GM18526 (cell line): Measurements from ENCODE around the gene NPM3.

Experiments
- POLR2A ChIP-seq: IDR thresholded peaks from 3 replicates; pipeline ENCODE4 v1.6.1; 2011; ENCODE audit not compliant: insufficient read length; ENCODE audit errors: extremely low read depth

NPM3 gene

GRCh38 chr10:101782811-101783735 lies at the start of gene NPM3:
Gene NPM3, minus strand, starts transcription at chr10:101783446. Its CDS starts 56 bp downstream, at chr10:101783390.
- TF ChIP-seq POLR2A, result peak; percentile 57

GRCh38 chr10:101832325-101832771 lies 49.1 kb upstream of the NPM3 start:
- TF ChIP-seq POLR2A, result no peak

- TF ChIP-seq POLR2A, result no peak
These were observed 48.0 kb upstream of the NPM3 start for GRCh38 chr10:101831169-101831811.

- peak; percentile 55 for TF ChIP-seq POLR2A
These were observed 47.3 kb upstream of the NPM3 start for GRCh38 chr10:101830322-101831168.

GRCh38 chr10:101829561-101830315 lies 46.5 kb upstream of the NPM3 start:
- no peak for TF ChIP-seq POLR2A

GRCh38 chr10:101828766-101829551 lies 45.7 kb upstream of the NPM3 start:
- no peak for TF ChIP-seq POLR2A

GRCh38 chr10:101827919-101828600 lies 44.8 kb upstream of the NPM3 start:
- no peak for TF ChIP-seq POLR2A

- TF ChIP-seq POLR2A, result no peak
These were observed 43.7 kb upstream of the NPM3 start for GRCh38 chr10:101826852-101827434.

GRCh38 chr10:101824736-101825135 lies 41.5 kb upstream of the NPM3 start:
- TF ChIP-seq POLR2A, result no peak

- TF ChIP-seq POLR2A, result no peak
These were observed 35.8 kb upstream of the NPM3 start for GRCh38 chr10:101818872-101819633.

- peak; percentile 96 for TF ChIP-seq POLR2A
These were observed 35.0 kb upstream of the NPM3 start, which contains the start of gene OGA for GRCh38 chr10:101818119-101818871. Gene OGA, minus strand, starts transcription at chr10:101818444. Its CDS starts 422 bp downstream, at chr10:101818022.
